GM21786 (cell line): ENCODE results near the gene EFS.
"Not testable (repeated sequence)": the region's sequence is repeated elsewhere in the genome, so short reads cannot be mapped to it uniquely, and the experiment has no call there.

ENCODE experiments used
- ATAC-seq: cut with Tn5 transposase; IDR thresholded peaks from one replicate; pipeline ENCODE4 v1.9.1; 2021; ENCODE audit not compliant: unreplicated experiment

Gene EFS

GRCh38 chr14:23327947-23328744 lies 36.8 kb downstream of the EFS start:
- no peak for ATAC-seq

DNA sequence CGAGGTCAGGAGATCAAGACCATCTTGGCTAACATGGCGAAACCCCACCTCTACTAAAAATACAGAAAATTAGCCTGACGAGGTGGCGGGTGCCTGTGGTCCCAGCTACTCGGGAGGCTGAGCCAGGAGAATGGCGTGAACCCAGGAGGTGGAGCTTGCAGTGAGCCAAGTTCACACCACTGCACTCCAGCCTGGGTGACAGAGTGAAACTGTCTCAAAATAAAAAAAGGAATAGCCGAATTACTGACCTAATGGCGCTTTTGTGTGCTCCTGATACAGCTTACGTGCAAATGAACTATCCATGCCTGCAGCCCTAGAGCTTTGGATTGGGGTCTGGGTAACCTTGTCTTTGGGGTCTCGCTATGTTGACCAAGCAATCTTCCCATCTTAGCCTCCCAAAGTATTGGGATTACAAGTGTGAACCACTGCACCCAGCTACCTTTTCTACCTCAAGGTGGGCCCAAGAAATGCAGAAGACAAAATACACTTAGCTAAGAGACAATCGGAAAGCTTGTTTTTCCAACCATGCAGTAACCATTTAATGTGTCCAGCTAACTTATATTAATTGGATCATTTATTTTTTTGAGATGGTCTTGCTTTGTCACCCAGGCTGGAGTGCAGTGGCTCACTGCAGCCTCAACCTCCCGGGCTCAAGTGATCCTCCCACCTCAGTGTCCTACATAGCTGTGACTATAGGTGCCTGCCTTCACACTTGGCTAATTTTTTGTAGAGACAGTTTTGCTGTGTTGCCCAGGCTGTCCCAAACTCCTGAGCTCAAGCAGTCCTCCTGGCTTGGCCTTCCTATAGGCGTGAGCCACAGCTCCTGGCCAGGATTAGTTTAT lies 38.3 kb downstream of the EFS start:
- ATAC-seq = no peak

GRCh38 chr14:23325746-23326145 lies 39.2 kb downstream of the EFS start:
- ATAC-seq = not testable (repeated sequence)

DNA sequence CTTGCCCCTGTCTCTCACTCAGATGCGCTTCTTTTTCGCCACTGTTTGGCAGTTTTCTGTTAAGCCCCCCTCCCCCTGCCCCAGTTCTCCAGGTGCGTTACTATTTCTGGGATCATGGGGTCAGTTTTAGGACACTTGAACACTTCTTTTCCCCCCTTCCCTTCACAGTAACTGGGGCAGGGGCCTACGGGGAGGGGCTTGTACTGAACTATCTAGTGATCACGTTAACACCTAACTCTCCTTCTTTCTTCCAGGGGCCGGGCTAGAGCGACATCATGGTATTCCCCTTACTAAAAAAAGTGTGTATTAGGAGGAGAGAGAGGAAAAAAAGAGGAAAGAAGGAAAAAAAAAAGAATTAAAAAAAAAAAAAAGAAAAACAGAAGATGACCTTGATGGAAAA lies 40.0 kb downstream of the EFS start:
- no peak for ATAC-seq

DNA sequence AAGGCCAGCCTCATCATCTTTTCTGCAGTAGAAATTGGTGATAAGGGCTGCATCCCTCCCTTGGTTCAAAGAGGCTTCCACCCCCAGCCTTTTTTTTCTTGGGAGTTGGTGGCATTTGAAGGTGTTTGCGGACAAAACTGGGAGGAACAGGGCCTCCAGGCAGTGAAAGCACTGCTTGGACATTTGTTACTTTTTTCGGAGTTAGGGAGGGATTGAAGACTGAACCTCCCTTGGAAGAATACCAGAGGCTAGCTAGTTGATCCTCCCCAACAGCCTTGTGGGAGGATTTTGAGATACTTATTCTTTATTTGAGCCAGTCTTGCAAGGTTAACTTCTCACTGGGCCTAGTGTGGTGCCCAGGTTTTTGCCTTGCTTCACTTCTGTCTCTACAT lies 40.5 kb downstream of the EFS start:
- ATAC-seq = no peak

DNA sequence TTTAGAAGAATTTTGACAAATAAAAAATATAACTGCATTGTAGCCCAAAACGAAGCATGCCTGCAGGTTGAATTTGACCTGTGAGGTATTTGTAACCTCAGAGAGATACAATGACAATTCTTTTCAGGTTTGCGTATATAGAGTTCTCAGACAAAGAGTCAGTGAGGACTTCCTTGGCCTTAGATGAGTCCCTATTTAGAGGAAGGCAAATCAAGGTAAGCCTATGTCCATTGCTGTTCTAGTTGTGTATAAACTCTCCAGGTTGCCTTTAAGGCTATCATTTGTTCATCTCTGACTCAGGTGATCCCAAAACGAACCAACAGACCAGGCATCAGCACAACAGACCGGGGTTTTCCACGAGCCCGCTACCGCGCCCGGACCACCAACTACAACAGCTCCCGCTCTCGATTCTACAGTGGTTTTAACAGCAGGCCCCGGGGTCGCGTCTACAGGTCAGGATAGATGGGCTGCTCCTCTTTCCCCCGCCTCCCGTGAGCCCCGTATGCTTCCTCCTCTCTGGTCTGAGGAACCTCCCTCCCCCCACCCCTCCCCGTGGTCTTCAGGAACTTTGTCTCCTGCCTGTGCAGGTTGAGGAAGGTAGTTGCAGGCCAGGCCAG lies 41.0 kb downstream of the EFS start:
- no peak for ATAC-seq

GRCh38 chr14:23322568-23323517 lies 42.1 kb downstream of the EFS start:
- ATAC-seq = no peak

GRCh38 chr14:23321572-23322547 lies 43.1 kb downstream of the EFS start:
- peak; percentile 2 for ATAC-seq

DNA sequence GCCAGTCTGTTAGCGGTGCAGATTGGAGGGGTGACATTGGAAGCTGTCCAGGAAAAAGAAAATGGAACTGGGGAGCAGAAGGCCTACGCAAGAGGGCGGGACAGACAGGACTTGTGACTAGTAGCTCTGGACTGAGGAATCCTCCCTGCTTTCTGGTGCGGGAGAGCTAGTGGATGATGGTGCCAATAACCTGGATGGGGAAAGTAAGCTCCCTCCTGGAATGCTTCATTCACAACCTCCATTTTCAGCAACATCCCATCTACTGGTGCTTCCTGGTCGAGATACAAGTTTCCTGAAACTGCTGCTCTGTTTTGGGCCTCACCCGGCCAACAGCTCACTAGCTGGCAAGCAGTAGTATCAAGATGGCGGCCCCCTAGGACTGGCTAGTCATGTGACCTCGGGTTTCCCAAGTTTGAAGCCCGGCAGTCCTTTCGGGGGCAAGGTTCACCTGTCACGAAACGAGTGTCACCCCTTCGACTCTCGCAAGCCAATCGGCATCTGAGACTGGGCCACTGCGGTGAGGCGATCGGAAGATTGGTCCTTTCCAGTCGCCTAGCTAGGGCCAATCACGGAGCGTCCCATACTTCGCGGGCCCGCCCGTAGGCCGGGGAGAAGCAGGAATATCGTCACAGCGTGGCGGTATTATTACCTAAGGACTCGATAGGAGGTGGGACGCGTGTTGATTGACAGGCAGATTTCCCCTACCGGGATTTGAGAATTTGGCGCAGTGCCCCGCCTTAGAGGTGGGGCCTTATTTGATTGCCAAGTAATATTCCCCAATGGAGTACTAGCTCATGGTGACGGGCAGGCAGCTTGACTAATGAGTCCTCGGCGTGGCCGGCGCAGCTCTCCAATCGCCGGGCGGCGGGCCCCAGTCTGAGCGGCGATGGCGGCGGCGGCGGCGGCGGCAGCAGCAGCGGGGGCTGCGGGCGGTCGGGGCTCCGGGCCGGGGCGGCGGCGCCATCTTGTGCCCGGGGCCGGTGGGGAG lies 44.1 kb downstream of the EFS start, which contains the start of gene PABPN1:
TSS of gene PABPN1 (plus strand) at position 874 of the 988 bp plus-strand sequence. CDS start at position 887, 13 bp downstream.
- peak; percentile 88 for ATAC-seq

DNA sequence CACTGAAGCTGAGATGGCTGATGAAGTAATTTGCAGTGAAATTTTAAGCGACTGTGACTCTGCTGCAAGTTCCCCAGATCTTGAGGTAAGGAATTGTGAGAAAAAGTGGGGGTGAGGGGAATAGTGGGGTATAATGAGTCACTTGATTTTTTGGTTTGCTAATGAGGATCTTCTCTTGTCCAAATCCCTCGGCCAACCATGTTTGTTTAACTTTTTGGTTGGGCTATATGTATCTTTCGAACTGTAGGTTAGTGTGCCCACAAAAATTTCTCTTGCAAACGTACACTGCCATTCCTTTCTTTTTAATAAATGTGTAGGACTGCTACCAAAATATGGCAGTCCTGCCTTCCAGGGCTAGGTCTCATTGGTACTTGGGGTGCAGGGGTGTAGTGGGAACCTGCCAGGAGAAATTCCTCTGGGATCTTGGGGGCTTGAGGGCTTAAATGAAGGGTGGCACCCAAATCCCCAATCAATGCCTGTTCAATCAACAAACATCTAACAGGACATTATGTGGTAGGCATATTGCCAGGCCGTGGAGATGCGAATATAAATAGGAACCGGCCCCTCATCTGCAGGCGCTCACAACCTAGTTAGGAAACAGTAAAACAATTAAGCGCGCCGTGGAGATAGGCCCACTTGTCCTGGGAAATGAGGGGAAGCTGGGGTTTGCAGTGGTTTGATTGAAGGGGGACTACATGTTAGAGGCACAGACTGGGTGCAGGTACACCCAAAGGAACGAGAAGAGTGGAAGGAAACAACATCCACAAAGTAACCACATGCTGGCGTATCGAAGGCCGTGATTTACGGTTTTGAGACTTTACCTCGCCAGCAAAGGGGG lies 45.0 kb downstream of the EFS start:
- no peak for ATAC-seq

DNA sequence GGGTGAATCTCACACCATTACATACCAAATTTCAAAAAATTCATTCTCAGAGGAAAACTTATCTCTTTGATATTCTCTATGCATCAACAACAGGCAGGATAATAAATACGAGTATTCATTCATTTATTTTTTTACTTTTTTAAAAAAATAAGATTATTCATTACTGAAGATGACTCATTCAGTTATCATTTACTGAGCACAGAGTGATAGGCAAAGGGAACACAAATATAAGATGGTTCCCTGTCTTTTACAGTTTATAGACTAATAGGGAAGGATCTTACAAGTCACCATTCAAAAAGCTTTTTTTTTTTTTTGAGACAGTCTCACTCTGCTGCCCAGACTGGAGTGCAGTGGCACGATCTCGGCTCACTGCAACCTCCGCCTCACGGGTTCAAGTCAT lies 48.7 kb downstream of the EFS start:
- ATAC-seq = no peak

- ATAC-seq = no peak
Observed at GRCh38 chr14:23310546-23310945, 54.4 kb downstream of the EFS start.

- no peak for ATAC-seq
Observed at GRCh38 chr14:23308721-23309445, 56.1 kb downstream of the EFS start.

GRCh38 chr14:23307687-23308644 lies 57.0 kb downstream of the EFS start:
- ATAC-seq = no peak

DNA sequence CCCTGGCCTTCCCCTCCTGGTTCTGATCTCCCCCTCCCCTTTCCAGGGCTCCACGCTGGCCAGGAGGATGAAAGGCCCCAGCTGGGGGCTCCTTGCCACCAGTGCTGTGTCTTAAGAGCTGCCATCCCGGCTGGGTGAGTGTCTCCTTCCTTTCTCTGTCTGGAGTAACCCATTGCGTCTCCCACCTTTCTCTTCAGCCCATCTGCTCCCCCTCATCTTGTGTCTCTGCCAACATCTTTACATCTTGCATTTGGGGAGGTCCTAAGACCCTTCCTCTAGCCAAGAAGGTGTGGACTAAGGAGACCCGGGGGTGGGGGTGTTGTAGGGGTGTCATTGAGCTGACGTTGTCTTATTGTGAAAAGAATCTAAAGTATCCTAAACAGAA lies 57.8 kb downstream of the EFS start:
- ATAC-seq = no peak
